HG02885 (cell line): ENCODE data around the gene PNPLA7.

ENCODE experiments used
- ATAC-seq: cut with Tn5 transposase; IDR thresholded peaks from one replicate; pipeline ENCODE4 v1.9.1; 2021; ENCODE audit warnings: mild to moderate bottlenecking; ENCODE audit not compliant: unreplicated experiment, poor library complexity

PNPLA7 gene

GRCh38 chr9:137445275-137445807 lies 104.9 kb downstream of the PNPLA7 start:
- ATAC-seq = peak; percentile 56

GRCh38 chr9:137444106-137444790 lies 106.0 kb downstream of the PNPLA7 start:
- ATAC-seq = no peak

DNA sequence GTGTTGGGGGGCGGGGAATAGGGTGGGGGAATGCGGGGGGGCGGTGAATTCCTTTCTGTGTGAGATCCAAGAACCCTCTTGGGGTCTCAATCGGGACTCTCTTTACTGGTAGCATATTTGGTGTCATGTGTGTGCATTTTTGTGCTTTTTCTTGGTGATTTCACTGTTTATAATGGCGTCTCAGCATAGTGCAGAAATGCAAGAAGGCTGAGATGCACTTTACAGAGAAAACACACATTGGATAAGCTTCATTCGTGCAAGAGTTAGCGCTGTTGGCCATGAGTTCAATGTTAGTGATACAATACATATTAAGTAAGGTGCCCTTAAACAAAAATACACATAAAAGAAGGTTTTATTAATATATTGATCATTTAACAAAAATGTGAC lies 108.3 kb downstream of the PNPLA7 start:
- ATAC-seq = no peak

- ATAC-seq = no peak
Measured at GRCh38 chr9:137441289-137441934, 108.8 kb downstream of the PNPLA7 start, which contains the start of gene ENTPD8. ENTPD8 (minus strand) TSS chr9:137441357; CDS start chr9:137438285, 3,072 bp downstream.

DNA sequence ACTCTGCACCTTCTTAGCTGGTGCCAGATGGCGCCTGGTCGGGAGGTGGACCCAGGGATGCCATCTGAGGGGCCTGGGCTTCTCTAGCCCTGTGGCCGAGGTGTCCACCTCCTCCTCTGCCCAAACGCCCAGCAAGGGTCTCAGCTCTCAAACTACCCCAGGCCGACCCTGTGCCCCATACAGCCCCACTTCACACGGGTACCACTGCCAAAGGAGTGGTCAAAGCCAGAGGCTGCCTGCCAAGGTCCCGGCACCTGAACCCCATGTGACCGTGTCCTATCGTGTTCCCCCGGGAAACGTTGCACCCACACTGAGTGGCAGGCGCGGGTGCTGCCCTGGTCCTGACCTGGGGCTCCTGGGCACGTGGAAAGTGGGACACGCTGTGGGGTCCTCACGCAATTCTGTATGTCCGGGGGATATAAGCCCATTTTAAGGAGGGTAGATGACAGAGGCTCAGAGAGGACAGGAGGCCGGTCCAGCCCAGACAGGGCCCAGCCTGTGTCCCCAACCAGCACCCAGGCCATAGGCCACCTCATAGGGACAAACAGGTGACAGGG lies 111.0 kb downstream of the PNPLA7 start:
- ATAC-seq = no peak

DNA sequence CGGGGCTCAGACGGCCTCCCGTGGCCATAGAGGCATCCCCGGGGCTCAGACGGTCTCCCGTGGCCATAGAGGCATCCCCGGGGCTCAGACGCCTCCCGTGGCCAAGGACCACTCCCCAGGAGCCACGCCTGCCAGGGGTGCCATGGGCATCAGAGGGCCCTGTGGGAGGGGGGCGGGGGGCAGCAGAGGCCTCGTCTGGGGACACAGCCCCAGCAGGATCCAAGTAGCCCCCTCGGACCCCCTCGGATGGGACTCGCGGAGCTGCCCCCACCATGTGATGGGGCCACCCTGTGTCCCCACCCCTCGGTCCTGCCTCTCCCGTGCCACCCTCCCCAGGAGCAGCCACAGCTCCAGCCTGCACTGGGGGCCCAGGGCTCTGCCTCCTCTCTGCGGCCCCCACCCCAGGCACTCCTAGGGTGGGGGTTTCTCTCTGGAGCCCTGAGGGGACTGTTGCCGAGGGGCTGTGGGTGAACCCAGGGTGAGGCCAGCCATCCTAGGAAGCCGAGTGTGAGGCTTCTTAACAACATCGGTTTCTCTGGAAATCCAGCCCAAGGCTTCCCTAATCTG lies 111.5 kb downstream of the PNPLA7 start:
- ATAC-seq = no peak

- no peak for ATAC-seq
Measured at GRCh38 chr9:137437691-137438590, 112.3 kb downstream of the PNPLA7 start.

- no peak for ATAC-seq
Measured at GRCh38 chr9:137436761-137437600, 113.2 kb downstream of the PNPLA7 start.

- no peak for ATAC-seq
Measured at GRCh38 chr9:137435980-137436760, 114.0 kb downstream of the PNPLA7 start.

DNA sequence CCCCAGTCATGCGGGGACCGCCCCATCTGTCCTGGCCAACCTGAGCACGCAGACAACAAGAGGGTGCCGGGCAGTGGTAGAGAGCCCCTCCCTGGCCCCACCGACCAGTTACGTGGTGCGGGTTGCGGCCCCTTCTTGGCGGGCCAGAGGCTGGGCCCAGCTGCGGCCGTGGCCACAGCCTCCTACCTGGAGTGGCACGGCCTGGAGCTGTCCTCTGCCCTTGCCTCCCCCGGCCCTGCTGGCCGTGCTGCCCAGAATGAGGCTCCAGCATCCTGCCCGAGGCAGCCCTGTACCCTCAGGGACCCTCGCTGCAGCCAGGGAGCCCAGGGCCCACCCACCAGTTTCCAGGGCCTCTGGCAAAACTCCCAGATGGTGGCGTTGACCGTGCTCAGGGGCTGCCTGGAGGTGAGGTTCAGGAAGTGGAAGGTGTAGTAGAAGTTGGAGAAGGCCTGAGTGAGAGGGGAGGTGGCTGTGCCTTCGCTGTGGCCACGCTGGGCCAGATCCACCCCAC lies 114.8 kb downstream of the PNPLA7 start:
- ATAC-seq = no peak

DNA sequence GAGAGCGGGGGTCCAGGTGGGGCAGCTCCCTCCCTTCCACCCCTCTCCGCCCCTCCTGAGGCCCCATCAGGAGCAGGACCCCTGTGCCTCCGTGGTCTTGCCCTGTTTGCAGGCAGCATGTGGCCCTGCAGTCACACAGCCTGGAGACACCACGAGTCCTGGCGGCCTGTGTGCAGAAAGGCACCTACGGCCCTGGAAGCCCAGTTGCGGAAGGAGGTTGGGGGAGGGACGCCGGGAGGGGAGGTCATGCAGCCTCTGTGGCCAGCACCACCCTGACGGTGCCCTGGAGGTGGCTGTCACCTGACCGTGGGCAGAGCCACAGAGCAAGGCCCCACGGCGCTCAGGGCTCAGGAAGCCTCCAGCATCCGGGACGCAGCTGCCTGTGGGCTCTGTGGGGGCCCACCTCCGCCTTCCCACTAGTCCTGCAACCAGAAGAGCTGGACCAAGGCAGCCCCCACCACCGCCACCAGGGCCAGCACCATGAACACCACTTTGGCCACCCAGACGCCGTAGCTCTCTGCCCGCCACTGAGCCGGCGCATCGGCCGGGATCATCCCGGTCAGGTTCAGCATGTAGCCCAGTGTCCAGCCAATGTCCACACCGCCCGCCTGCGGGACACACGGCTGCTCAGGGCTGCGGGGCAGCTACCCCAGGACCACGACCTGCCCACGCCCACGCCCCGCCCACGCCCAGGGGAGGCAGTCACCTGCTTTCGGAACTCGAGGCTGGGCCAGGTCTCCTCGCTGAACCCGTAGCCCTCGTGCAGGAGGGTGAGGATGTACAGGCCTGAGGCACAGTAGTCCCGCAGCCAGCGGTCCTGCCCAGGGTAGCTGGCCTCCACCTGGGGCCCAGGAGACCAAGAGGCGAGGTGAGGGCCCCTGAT lies 115.5 kb downstream of the PNPLA7 start:
- no peak for ATAC-seq

GRCh38 chr9:137433916-137434431 lies 116.2 kb downstream of the PNPLA7 start:
- ATAC-seq = no peak

DNA sequence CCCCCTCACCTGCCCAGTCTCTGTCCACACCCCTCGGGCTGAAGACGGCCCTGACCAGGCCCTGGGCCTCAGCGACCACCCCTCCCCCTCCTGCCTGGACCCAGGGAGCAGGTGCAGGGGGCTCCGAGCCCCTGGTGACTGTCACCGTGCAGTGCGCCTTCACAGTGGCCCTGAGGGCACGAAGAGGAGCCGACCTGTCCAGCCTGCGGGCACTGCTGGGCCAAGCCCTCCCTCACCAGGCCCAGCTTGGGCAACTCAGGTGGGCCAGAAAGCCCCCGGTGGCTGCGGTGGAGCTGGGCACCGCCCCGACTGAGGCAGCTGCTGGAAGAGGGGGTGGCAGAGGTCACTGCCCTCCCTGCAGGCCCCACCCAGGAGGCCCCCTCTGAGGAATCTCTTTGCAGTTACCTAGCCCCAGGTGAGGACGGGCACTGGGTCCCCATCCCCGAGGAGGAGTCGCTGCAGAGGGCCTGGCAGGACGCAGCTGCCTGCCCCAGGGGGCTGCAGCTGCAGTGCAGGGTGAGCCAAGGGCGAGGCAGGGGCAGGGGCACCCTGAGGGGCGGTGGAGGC lies 116.8 kb downstream of the PNPLA7 start:
- ATAC-seq = no peak

DNA sequence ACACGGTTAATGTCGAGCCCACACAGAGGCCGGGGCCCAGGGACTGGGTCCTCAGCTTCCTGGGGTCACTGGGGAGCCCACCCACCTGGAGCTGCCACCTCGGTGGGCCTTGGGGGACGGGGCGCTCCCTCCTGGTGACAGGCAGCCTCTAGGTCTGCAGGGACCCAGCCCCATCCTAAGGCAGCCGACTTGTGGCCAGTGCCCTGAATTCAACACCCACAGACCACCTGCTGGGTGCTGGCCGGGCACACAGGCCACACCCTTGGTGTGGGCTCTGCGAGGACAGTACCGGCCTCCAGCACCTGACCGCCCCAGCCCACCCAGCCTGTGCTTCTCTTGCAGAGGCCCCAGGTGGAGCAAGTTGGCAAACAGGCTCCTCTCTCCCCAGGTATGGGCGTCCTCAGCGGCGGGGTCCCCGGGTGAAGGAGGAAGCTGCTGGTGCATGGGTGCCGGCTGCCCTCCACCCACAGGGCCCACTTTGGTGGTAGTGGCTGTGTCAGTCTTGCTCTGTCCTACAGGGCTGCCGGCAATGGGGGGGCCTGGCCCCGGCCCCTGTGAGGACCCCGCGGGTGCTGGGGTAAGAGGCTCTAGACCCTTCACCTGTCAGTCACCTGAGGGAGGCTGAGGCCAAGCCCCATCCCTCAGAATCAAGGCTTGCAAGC lies 117.4 kb downstream of the PNPLA7 start:
- no peak for ATAC-seq

- no peak for ATAC-seq
Measured at GRCh38 chr9:137431416-137431931, 118.7 kb downstream of the PNPLA7 start.
